ENCODE measurements around the gene NCOR2.

Gene NCOR2

DNA sequence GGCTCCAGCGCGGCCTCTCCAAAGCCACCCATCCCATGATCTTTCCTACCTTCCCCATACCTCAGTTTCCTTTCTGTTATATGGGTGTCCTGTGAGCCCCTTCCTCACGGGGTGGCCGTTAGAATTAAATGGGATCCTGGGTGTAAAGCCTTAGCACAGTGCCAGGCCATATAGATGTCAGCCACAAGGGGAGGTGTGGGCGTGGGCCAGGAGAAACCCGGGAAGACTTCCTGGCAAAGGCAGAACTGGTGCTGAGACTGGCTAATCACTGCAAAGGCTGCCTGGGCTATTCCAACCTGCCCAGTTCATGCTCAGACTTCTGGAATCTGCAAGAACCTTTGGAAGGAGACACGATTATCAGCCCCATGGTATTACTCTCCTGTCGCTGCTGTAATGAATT lies 11.0 kb upstream of the NCOR2 start:
- Histone ChIP-seq H3K9me3 (no peaks in the 10 kb centered on the region), H3K27me3 (no peaks in the 10 kb centered on the region), H3K27ac (no peak overlapping the region), H3K4me3 (ENCODE audit: low read depth in 1 of 2, low read length in 1 of 2) (no peak overlapping the region), H3K4me1 (ENCODE audit: control insufficient read depth in 1 of 2, insufficient read depth in 1 of 2, low read depth in 1 of 2, low read length in 1 of 2) (no peaks in the 10 kb centered on the region), H3K36me3 (no peaks in the 10 kb centered on the region)
- TF ChIP-seq, protein P1, sequence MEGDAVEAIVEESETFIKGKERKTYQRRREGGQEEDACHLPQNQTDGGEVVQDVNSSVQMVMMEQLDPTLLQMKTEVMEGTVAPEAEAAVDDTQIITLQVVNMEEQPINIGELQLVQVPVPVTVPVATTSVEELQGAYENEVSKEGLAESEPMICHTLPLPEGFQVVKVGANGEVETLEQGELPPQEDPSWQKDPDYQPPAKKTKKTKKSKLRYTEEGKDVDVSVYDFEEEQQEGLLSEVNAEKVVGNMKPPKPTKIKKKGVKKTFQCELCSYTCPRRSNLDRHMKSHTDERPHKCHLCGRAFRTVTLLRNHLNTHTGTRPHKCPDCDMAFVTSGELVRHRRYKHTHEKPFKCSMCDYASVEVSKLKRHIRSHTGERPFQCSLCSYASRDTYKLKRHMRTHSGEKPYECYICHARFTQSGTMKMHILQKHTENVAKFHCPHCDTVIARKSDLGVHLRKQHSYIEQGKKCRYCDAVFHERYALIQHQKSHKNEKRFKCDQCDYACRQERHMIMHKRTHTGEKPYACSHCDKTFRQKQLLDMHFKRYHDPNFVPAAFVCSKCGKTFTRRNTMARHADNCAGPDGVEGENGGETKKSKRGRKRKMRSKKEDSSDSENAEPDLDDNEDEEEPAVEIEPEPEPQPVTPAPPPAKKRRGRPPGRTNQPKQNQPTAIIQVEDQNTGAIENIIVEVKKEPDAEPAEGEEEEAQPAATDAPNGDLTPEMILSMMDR (IDR thresholded peaks at IDR 0.05), result no peak

DNA sequence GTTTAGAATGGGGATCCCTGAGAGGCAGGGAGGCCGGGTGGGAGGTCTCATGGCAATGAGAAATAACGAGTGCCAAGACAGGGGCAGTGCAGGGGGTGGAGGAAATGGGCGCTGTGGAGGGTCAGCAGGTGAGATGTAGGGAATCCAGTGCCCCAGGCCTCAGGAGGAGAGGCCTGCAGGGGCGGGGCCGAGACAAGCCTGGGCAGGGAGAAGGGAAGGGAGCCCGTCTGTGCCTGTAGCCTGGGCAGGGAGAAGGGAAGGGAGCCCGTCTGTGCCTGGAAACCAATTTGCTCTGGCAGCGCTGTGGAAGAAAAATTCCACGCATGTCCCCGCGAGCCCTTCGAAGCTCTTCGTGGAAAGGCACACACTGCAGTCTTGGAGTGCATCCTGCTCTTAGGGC lies 10.6 kb upstream of the NCOR2 start:
- H3K4me1 ChIP-seq (ENCODE audit: control insufficient read depth in 1 of 2, insufficient read depth in 1 of 2, low read depth in 1 of 2, low read length in 1 of 2), result no peaks in the 10 kb centered on the region
- no peak overlapping the region for H3K27ac ChIP-seq
- H3K27me3 ChIP-seq, result no peaks in the 10 kb centered on the region
- TF ChIP-seq, protein P1 (IDR thresholded peaks at IDR 0.05), result no peak
- H3K9me3 ChIP-seq, result no peaks in the 10 kb centered on the region
- H3K4me3 ChIP-seq (ENCODE audit: low read depth in 1 of 2, low read length in 1 of 2), result no peak overlapping the region
- no peaks in the 10 kb centered on the region for H3K36me3 ChIP-seq

DNA sequence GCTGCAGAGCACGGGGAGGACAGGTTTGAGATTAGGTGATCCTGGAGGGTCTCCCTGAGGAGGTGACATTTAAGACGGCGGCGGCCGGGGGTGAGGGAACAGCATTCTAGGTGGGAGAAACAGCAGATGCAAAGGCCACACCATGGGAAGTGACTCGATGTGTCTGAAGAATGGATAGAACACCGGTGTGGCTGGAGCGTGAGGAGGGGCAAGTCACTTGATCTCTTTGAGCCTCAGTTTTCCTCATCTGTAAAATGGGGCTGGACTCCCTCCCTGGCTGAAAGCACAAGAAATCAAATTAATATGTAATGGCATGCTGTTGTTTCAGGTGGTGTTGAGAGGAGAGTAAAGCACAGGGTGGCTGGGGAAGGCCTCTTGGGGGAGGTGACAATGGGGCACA lies 10.0 kb upstream of the NCOR2 start:
- Histone ChIP-seq H3K4me3 (ENCODE audit: low read depth in 1 of 2, low read length in 1 of 2) (no peak overlapping the region), H3K4me1 (ENCODE audit: control insufficient read depth in 1 of 2, insufficient read depth in 1 of 2, low read depth in 1 of 2, low read length in 1 of 2) (no peaks in the 10 kb centered on the region), H3K27ac (no peak overlapping the region), H3K27me3 (no peaks in the 10 kb centered on the region), H3K9me3 (no peaks in the 10 kb centered on the region), H3K36me3 (no peaks in the 10 kb centered on the region)
- TF ChIP-seq, protein P1 (IDR thresholded peaks at IDR 0.05), result no peak

DNA sequence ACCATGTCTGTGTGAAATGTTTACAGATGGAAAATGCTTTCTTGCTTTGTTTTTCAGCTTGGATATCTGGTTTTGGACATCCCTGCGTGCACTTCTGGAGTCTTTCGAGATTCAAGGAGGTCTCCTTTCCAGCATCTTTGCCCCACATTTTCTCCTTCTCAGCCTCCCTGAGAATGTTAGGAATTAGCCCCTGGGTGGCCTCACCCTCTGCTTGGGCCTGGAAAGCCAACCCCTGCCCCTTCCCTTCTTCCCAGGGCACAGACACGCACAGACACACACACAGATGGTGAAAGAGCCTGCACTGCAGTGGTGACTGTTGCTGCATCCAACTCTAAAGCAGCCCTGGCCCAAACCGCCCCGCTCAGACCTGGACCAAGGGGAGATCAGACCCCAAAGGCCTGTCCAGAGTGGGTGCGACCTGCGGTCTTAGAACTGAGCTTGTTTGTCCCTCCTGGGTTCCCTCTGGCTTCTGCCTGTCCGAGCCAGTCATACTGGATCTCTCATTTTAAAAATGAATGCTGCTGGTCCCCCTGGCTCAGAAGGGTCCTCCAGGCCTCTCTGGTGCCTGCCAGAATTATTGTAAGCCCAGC lies 8.7 kb upstream of the NCOR2 start:
- Histone ChIP-seq H3K4me3 (ENCODE audit: low read depth in 1 of 2, low read length in 1 of 2) (no peak overlapping the region), H3K27ac (no peak overlapping the region), H3K9me3 (no peaks in the 10 kb centered on the region), H3K4me1 (ENCODE audit: control insufficient read depth in 1 of 2, insufficient read depth in 1 of 2, low read depth in 1 of 2, low read length in 1 of 2) (no peaks in the 10 kb centered on the region), H3K36me3 (no peaks in the 10 kb centered on the region), H3K27me3 (no peaks in the 10 kb centered on the region)
- TF ChIP-seq, protein P1 (IDR thresholded peaks at IDR 0.05), result no peak

DNA sequence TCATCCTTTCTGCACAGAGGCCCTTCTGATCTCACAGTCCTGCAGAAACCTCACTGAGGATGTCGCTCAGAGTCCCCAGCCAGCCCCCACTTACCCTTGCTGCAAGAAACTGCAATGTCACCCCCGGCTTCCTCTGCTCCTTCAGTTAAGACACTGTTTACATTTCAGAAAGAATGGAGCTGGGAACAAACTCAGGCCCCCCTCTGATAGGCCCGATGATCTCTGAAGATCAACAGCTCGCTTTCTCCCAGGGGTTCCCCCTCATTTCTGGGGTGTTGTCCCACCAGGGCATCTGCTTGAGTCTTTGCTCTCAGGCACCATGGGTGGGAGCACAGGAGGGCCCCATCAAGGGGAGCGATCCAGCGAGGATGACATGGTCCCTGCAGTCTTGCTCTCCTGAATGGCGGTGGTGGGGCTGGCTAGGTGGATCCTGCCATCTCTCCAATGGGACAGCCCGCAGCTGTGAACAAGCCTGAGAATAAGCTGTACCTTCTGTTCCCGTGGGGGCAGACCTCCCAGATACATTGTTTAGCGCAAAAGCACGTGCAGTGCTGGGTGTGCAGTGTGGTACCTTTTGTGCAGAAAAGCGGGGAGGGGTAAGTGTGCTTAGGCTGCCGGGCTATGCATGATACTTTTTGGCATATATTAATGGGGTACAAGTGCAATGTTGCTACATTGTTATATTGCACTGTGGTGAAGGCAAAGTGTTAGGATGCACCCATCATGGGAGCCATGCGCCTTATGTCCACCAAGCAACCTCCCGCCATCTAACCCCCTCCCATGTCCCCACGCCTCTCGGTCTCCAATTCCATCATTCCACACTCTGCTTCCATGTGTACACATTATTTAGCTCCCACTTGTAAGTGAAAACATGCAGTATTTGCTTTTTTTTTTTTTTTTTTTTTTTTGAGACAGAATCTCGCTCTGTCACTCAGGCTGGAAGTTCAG lies 6.7 kb upstream of the NCOR2 start:
- Histone ChIP-seq H3K27me3 (peaks cover 1% of the 10 kb centered on the region), H3K9me3 (no peaks in the 10 kb centered on the region), H3K36me3 (no peaks in the 10 kb centered on the region), H3K4me1 (ENCODE audit: control insufficient read depth in 1 of 2, insufficient read depth in 1 of 2, low read depth in 1 of 2, low read length in 1 of 2) (no peaks in the 10 kb centered on the region), H3K4me3 (ENCODE audit: low read depth in 1 of 2, low read length in 1 of 2) (no peak overlapping the region), H3K27ac (no peak overlapping the region)
- TF ChIP-seq, protein P1 (IDR thresholded peaks at IDR 0.05), result no peak

Data from neutrophil (primary cell).